Dermis blood vessel endothelial cell (primary cell): ENCODE results near the gene KTN1. TPM values are rescaled to one million over a fixed set of nuclear protein-coding genes. Genes with fewer than 3 reads are reported as not detected.

Experiments
- DNase-seq: peaks from one replicate; pipeline ENCODE4 v3.0.0; 2010
- total RNA-seq: library from RNA; depleted of rRNA; stranded (reverse); fragments of >200 nt; gene quantifications from 2 replicates; pipeline ENCODE4 v1.2.3, GENCODE V29; 2014

KTN1 gene
- total RNA-seq, 1 donor from 2014 or later = 193 TPM

DNA sequence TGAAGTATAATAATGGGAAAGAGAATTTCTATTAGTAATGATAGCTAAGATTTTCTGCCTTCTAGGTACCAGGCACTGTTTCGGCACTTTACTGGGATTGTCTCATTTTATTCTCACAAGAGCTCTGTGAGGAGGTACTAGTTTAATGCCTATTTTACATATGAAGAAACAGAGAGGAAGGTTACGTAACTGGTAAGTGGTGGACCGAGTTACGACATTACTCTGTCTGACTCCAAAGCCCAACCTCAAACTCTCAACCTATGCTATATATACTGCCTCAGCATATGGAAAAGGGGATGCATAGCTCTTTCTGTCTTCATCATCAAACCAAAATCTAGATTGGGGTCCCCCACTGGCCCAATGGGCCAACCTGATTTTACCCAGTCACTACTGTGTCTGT, 133.5 kb downstream of the KTN1 start:
- no peak for DNase-seq

DNA sequence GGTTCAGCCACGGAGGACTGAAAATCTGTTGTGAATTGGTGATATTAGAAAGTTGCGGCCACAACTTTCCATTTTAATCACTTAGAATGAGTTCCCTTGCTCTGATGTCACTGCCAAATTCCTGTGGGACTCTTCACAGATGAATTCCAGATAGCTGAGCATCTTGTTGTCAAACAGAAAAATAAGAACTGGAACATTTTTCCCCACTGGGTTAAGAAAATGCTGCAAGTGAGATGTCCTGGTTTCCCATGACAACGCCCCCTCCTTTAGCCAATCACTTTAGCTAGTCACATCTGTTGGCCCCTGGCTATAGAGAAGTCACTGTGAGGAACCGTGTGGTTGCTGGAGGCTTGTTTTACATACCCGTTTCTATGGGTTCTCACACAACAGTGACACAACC, 135.9 kb downstream of the KTN1 start:
- no peak for DNase-seq

DNA sequence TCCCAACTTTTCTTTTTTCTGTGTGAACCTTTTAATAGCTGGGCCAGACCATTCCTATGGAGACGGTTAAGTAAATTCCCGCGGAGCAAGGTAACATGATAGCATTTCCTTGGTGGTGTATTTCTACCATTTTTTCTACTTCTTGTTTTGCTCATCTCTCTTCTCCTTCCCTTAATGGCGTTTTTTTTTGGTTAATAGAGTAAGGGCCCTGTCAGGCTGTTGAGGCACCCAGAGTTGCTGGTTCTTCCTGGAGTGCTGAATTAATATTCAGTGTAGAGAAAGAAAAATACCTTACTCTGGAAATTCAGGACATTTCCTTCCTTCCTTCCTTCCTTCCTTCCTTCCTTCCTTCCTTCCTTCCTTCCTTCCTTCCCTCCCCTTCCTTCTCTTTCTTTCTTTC, 137.6 kb downstream of the KTN1 start:
- no peak for DNase-seq

DNA sequence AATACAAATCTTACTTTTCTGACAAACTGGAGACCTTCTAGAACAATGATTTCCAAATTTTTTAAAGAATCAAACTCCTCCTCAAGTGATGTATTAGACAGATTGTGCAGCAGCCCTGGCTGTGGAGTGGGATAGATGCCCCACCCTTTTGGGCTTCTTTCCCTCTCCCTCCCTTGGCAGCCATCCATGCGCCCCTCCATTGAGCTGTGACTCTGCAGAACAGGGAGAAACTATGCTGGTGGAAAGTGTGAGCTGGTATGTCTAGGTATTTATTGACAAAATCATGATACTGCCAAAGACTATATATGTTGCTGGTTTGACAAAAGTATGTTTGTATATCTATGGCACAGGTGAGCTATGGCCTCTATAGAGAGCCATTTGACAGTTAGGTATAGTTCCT, 138.5 kb downstream of the KTN1 start:
- no peak for DNase-seq

DNA sequence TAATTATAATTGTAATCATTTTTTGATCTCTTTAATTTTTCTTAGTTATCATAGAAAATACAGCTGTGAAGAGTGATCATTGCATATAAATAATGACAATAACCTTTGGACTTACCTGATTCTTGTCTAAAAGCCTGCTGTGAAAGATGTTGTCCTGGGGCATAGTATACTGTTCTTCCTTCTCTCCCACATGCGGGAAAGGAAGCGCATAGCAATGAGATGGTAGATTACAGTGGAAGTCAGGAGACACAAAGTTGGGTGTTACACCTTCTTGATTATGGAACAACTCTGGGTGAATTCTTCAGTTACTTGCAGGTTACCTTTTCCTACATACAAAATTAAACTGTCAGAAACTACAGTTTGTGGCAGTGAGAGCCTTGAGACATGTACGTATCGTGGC, 140.8 kb downstream of the KTN1 start:
- DNase-seq = no peak

DNA sequence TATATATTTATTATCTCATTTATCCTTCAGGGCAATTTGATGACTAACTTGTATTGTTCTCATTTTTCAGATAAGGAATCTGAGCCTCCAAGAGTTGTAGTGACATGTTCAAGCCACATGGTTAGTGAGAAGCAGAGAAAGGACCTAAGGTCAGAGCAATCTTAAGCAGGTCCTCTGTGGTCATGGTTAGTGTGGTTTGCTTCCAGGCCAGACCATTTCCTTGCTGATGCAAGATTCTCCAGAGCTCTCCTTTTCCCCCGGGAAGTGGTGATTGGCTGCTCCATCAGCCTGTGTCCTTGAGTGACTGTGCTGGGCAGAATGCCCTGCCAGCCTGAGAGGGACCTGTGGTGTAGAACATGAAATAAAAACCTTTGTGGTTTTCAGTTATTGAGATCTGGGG, 141.3 kb downstream of the KTN1 start:
- DNase-seq = peak; percentile 46

DNA sequence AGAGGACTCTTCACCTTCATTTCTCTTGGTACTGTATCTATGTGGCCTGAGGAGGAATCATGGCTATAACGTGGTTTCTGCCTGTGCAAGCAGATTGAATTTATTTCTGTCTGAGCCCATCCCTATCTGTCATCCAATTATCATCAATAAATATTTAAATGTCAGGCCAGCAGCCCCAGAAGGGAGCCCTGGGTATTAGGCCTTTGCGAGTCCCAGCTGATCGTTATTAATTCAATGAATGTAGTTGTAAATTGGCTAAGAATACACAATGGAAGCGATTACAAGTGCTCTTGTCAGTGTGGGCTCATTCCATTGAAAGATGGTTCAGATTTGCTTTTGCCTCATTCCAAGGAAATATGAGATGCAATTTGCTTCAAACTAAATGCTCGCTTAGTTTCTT, 142.0 kb downstream of the KTN1 start:
- DNase-seq = no peak

DNA sequence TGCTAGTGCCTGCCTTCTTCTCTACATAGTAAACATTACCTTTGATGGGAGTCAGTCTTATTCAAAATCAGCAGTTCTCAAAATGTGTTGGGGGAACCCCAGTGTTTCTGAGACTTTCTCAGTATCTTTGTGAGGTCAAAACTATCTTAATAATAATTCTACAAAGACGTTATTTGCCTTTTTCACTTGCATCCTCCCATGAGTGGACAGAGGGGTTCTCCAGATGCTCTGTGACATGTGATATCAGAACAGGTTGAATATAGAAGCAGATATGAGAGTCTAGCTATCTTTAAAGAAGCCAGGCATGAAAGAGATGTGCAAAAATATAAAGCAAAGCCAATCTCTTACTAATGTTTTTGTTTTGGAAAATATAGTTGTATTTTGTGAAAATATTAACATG, 144.7 kb downstream of the KTN1 start:
- DNase-seq = no peak

DNA sequence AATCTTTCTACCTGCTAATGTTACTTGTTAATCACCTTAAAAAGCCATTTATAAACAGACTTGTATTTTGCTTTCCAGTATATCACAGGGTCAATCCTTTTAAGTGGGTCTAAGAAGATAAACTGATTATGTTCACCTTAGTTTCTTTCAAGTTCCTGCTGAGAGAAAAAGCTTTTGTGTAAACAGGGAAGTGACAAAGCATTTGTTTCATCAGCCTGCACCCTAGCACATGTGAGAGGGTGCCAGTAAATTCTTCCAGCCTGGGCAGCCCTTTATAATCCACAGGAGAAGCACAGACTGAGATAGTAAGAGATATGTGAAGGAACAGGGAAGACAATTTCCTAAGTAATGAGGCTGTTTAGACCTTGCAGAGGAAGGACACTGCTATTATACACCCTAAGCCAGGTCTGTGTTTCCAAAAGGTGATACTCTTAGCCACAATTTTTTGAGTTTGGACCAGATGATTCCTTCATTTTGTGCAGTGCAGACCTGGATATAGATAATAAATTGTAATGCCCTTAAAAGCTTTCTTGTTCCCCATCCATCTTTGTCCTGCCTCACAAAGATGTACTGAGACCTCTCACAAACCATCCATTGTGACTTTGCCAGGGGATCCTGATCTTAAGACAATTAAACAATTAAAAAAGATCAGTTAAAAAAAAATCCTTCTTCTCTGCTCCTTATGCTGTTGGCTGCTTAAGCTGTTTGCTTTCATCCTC, 150.7 kb downstream of the KTN1 start:
- no peak for DNase-seq

DNA sequence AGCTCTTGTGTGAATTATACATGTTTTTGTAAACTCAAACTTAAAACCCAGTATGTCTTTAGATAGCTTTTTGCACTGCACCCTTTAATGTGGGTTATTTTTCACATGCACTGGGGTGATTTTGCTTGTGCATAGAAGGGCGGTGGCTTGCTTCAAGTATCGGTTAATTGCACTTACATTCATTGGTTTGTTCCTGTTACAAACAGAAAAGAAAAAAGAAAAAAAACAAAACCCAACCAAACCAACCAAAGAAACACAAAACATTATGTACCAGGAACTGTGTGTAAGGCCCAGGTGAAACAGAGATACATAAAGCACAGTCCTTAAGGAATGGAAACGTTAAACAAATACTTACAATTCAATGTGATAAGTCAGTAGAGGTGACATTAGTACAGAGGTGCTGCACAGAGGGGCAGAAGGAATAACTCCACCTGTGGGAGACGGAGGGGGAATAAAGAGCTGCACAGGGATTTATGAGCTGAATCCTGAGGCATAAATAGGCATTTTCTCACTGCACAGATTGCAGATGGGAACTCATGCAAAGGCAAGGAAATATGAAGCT, 151.4 kb downstream of the KTN1 start:
- no peak for DNase-seq

DNA sequence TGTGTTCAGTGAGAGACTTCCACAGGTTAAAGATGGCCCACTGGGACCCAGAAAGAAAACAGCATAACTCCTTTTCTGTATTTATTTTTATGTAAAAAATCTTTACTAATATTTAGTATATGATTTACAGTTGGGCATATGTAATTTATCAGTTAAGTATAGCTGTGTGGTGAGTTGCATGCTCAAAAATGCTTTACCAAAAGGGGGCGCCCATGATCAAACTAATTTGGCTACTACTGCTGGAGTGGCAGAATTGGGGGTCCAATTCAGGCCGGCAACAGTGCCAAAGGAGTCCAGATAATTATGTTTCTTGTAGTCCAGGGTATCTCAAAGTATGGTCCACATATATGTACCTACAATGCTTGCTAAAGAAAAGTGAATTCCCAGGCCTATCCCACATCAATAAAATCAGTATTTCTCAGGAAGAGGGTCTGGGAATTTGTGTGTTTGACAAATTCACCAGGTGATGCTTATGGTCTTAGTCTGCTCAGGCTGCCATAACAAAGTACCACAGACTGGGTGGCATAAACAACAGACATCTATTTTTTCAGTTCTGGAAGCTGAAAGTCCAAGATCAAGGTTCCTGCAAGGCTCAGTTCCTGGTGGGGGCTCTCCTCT, 152.0 kb downstream of the KTN1 start:
- peak; percentile 73 for DNase-seq

DNA sequence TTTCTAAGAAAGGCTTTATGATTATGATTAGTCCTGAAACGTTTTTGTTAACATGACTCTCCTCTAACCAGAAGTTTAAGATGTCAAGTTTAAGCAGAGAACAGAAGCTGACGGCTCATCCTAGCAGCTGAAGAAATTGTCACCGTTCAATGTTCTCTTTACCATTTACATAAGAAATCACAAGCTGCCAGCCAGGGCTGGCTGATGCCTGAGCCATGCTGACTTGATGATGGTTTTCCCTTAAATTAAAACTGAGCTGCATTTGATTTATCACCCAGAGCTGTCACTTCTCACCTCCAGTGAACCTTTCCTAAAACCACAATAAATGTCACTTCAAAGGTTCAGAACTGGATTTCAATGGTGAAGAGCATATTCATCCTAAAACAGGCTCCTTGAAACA, 153.6 kb downstream of the KTN1 start:
- no peak for DNase-seq

Other genes starting within 250 kb of the KTN1 start
- gene ATG14, start 168.4 kb upstream of the KTN1 start, total RNA-seq = 15.7 and 17.4 TPM in 2 replicates
- gene TBPL2, start 139.6 kb upstream of the KTN1 start, total RNA-seq = not detected in 2 replicates